H1 (cell line): ENCODE data around the gene SSU72.

Source experiments
- ATF2 ChIP-seq: IDR thresholded peaks from 2 replicates; pipeline ENCODE4 v1.6.1; 2012; ENCODE audit warnings: low read length, inconsistent platforms
- BRCA1 ChIP-seq: IDR thresholded peaks from 2 replicates; pipeline ENCODE4 v1.6.1; 2012; ENCODE audit warnings: low read depth, low read length, improper control_type of control experiment
- CREB1 ChIP-seq: IDR thresholded peaks from 2 replicates; pipeline ENCODE4 v1.6.1; 2012; ENCODE audit warnings: inconsistent platforms
- CTCF ChIP-seq, 3 experiments: IDR thresholded peaks; 1 replicate in 2 of 3; 2 replicates in 1 of 3; pipeline versions ENCODE4 v1.5.1 to v1.6.1; 2011; ENCODE audit warnings: low read length in 3 of 3, mild to moderate bottlenecking in 3 of 3, inconsistent platforms in 2 of 3, low read depth in 1 of 3, moderate library complexity in 1 of 3; ENCODE audit not compliant: insufficient read depth in 1 of 3; ENCODE audit errors: control extremely low read depth in 1 of 3
- EP300 ChIP-seq, 2 experiments: IDR thresholded peaks; 1 replicate in 1 of 2; 2 replicates in 1 of 2; pipeline ENCODE4 v1.6.1; 2011 to 2012; ENCODE audit warnings: low read depth in 2 of 2, low read length in 2 of 2, mild to moderate bottlenecking in 2 of 2, borderline replicate concordance in 1 of 2, inconsistent platforms in 1 of 2, moderate library complexity in 1 of 2
- EZH2 ChIP-seq: fragments of 200-600 bp; sonication (generic); IDR thresholded peaks from 2 replicates; pipeline ENCODE4 v1.7.1; 2012; ENCODE audit warnings: low read depth, mild to moderate bottlenecking, moderate library complexity, low read length, inconsistent platforms; ENCODE audit not compliant: severe bottlenecking
- JUN ChIP-seq: IDR thresholded peaks from 2 replicates; pipeline ENCODE4 v1.6.1; 2011; ENCODE audit warnings: low read depth, mild to moderate bottlenecking, improper control_type of control experiment, low read length
- POLR2A ChIP-seq, 2 experiments: IDR thresholded peaks; 1 replicate in 1 of 2; 2 replicates in 1 of 2; pipeline ENCODE4 v1.6.1; 2011; ENCODE audit warnings: low read depth in 2 of 2, low read length in 2 of 2, mild to moderate bottlenecking in 2 of 2; ENCODE audit errors: control extremely low read depth in 1 of 2
- POLR2AphosphoS5 ChIP-seq: IDR thresholded peaks from 2 replicates; pipeline ENCODE4 v1.6.1; 2011; ENCODE audit warnings: low read depth, low read length
- RAD21 ChIP-seq, 2 experiments: IDR thresholded peaks in 1 of 2; conservative IDR thresholded peaks in 1 of 2; 2 replicates each; pipeline ENCODE4 v1.6.1; 2011; ENCODE audit warnings: low read depth in 2 of 2, low read length in 2 of 2, improper control_type of control experiment in 1 of 2, inconsistent platforms in 1 of 2, mild to moderate bottlenecking in 1 of 2, moderate library complexity in 1 of 2
- RFX5 ChIP-seq: IDR thresholded peaks from 2 replicates; pipeline ENCODE4 v1.6.1; 2011; ENCODE audit warnings: low read depth, low read length, improper control_type of control experiment, borderline replicate concordance
- SP1 ChIP-seq: IDR thresholded peaks from 2 replicates; pipeline ENCODE4 v1.6.1; 2011; ENCODE audit warnings: low read depth, low read length
- TAF7 ChIP-seq: optimal IDR thresholded peaks from 2 replicates; pipeline ENCODE3; 2011; ENCODE audit warnings: low read depth, mild to moderate bottlenecking, inconsistent platforms, low read length, moderate library complexity, borderline replicate concordance
- ZNF274 ChIP-seq: IDR thresholded peaks from 2 replicates; pipeline ENCODE4 v1.7.0; 2012; ENCODE audit warnings: low read length, borderline replicate concordance; ENCODE audit errors: extremely low read depth

- TF ChIP-seq CREB1 (no peak), CTCF (IDR thresholded peaks at IDR 0.05; ENCODE audit: control extremely low read depth in 1 of 3, insufficient read depth in 1 of 3, low read depth in 1 of 3, low read length in 3 of 3) (no peak), EZH2 (no peak), ATF2 (no peak), RAD21 (IDR thresholded peaks at IDR 0.05 in 1 of 2, conservative IDR thresholded peaks at IDR 0.05 in 1 of 2; ENCODE audit: low read depth in 2 of 2, low read length in 2 of 2) (no peak), EP300 (IDR thresholded peaks at IDR 0.05; ENCODE audit: borderline replicate concordance in 1 of 2, low read depth in 2 of 2, low read length in 2 of 2) (no peak), POLR2AphosphoS5 (no peak), ZNF274 (no peak), POLR2A (IDR thresholded peaks at IDR 0.05; ENCODE audit: control extremely low read depth in 1 of 2, low read depth in 2 of 2, low read length in 2 of 2) (no peak), BRCA1 (no peak), SP1 (no peak), TAF7 (no peak), JUN (no peak), RFX5 (no peak)
Observed at GRCh38 chr1:1551524-1552262, 23.0 kb downstream of the SSU72 start.
